Suprapubic skin (tissue), 4 donors: ENCODE results near the gene ZDHHC3. TPM values are rescaled to one million over a fixed set of nuclear protein-coding genes. Genes with fewer than 3 reads are reported as not detected.
"Not testable (repeated sequence)": the region's sequence is repeated elsewhere in the genome, so short reads cannot be mapped to it uniquely, and the experiment has no call there.

Experiments
- DNase-seq, 2 donors: peaks; one replicate each; pipeline ENCODE4 v3.0.0-alpha.2; 2019; ENCODE audit warnings: low spot score in 2 of 2
- H3K27ac ChIP-seq: fragments of 200-600 bp; sonication (generic); one replicate; pipeline ENCODE4 v1.5.1; 2019
- H3K27me3 ChIP-seq: fragments of 200-600 bp; sonication (generic); one replicate; pipeline ENCODE4 v1.5.1; 2019
- H3K36me3 ChIP-seq: fragments of 200-600 bp; sonication (generic); one replicate; pipeline ENCODE4 v1.5.1; 2019
- H3K4me1 ChIP-seq: fragments of 200-600 bp; sonication (generic); one replicate; pipeline ENCODE4 v1.5.1; 2019
- H3K4me3 ChIP-seq: fragments of 200-600 bp; sonication (generic); one replicate; pipeline ENCODE4 v1.5.1; 2019; ENCODE audit warnings: mild to moderate bottlenecking
- H3K9me3 ChIP-seq: fragments of 200-600 bp; sonication (generic); one replicate; pipeline ENCODE4 v1.5.1; 2019
- CTCF ChIP-seq, 2 donors: fragments of 200-600 bp in 1 of 2; fragments of 450-650 bp in 1 of 2; sonication (generic) in 1 of 2; IDR thresholded peaks; one replicate each; pipeline ENCODE4 v1.5.1; 2016 to 2019; ENCODE audit warnings: antibody characterized with exemption in 2 of 2, mild to moderate bottlenecking in 1 of 2, moderate library complexity in 1 of 2
- EP300 ChIP-seq: sonication (generic); formaldehyde crosslinking; IDR thresholded peaks from one replicate; pipeline ENCODE4 v1.6.1; 2017; ENCODE audit warnings: antibody characterized with exemption
- POLR2A ChIP-seq, 2 donors: fragments of 450-650 bp; IDR thresholded peaks; one replicate each; pipeline ENCODE4 v1.6.1; 2017; ENCODE audit warnings: antibody characterized with exemption in 2 of 2, mild to moderate bottlenecking in 2 of 2, moderate library complexity in 2 of 2
- POLR2AphosphoS5 ChIP-seq, 3 donors: sonication (generic); formaldehyde crosslinking; IDR thresholded peaks; one replicate each; pipeline ENCODE4 v1.6.1; 2017; ENCODE audit warnings: antibody characterized with exemption in 3 of 3
- WGBS: methylation state at CpG from one replicate; pipeline ENCODE4 v1.1.5; 2018; 5-methylcytosine and 5-hydroxymethylcytosine counted together
- total RNA-seq, 4 donors: library from RNA; depleted of rRNA; stranded (reverse); fragments of >200 nt; gene quantifications; one replicate each; pipeline ENCODE4 v1.1.0, GENCODE V29; 2016

Gene ZDHHC3
- total RNA-seq, 4 donors from 2014 or later = 143 to 311 (median 175) TPM

GRCh38 chr3:44954304-44954703 lies 21.7 kb downstream of the ZDHHC3 start:
- Histone ChIP-seq H3K36me3 (peaks cover 15% of the 10 kb centered on the region), H3K4me1 (peaks cover 25% of the 10 kb centered on the region), H3K27ac (no peak overlapping the region), H3K9me3 (no peaks in the 10 kb centered on the region), H3K4me3 (no peak overlapping the region), H3K27me3 (no peaks in the 10 kb centered on the region)
- TF ChIP-seq CTCF (IDR thresholded peaks at IDR 0.05) (no peak), POLR2AphosphoS5 (IDR thresholded peaks at IDR 0.05) (no peak), POLR2A (IDR thresholded peaks at IDR 0.05) (no peak), EP300 (no peak)
- DNase-seq = no peak
- WGBS = 85% methylated on average over 5 of the region's 5 CpGs

GRCh38 chr3:44952689-44953088 lies 23.3 kb downstream of the ZDHHC3 start:
- TF ChIP-seq POLR2A (IDR thresholded peaks at IDR 0.05) (no peak), EP300 (no peak), CTCF (IDR thresholded peaks at IDR 0.05) (no peak), POLR2AphosphoS5 (IDR thresholded peaks at IDR 0.05) (no peak)
- Histone ChIP-seq H3K9me3 (no peaks in the 10 kb centered on the region), H3K36me3 (peaks cover 6% of the 10 kb centered on the region), H3K4me1 (peaks cover 15% of the 10 kb centered on the region), H3K4me3 (no peak overlapping the region), H3K27me3 (no peaks in the 10 kb centered on the region), H3K27ac (no peak overlapping the region)
- WGBS = 64% methylated on average over 3 of the region's 3 CpGs
- no peak for DNase-seq

GRCh38 chr3:44950275-44950734 lies 25.7 kb downstream of the ZDHHC3 start:
- Histone ChIP-seq H3K4me1 (peaks cover 11% of the 10 kb centered on the region), H3K4me3 (no peak overlapping the region), H3K36me3 (peaks cover 7% of the 10 kb centered on the region), H3K9me3 (no peaks in the 10 kb centered on the region), H3K27me3 (no peaks in the 10 kb centered on the region), H3K27ac (no peak overlapping the region)
- TF ChIP-seq POLR2AphosphoS5 (IDR thresholded peaks at IDR 0.05) (no peak), EP300 (no peak), CTCF (IDR thresholded peaks at IDR 0.05) (no peak), POLR2A (IDR thresholded peaks at IDR 0.05) (no peak)
- no peak for DNase-seq
- WGBS = 80% methylated on average over 2 of the region's 2 CpGs

GRCh38 chr3:44949770-44950169 lies 26.2 kb downstream of the ZDHHC3 start:
- not testable (repeated sequence) for H3K27me3 ChIP-seq, DNase-seq, H3K27ac ChIP-seq, H3K4me3 ChIP-seq, H3K9me3 ChIP-seq
- 99% methylated on average over 4 of the region's 4 CpGs for WGBS
- Histone ChIP-seq H3K36me3 (peaks cover 12% of the 10 kb centered on the region), H3K4me1 (peaks cover 11% of the 10 kb centered on the region)

- Histone ChIP-seq H3K36me3 (peaks cover 23% of the 10 kb centered on the region), H3K9me3 (no peaks in the 10 kb centered on the region), H3K4me1 (peaks cover 4% of the 10 kb centered on the region), H3K4me3 (no peak overlapping the region), H3K27me3 (no peaks in the 10 kb centered on the region), H3K27ac (no peak overlapping the region)
- 94% methylated on average over 3 of the region's 3 CpGs for WGBS
- DNase-seq = no peak
- TF ChIP-seq POLR2AphosphoS5 (IDR thresholded peaks at IDR 0.05) (no peak), EP300 (no peak), POLR2A (IDR thresholded peaks at IDR 0.05) (no peak), CTCF (IDR thresholded peaks at IDR 0.05) (no peak)
These were observed 27.7 kb downstream of the ZDHHC3 start for GRCh38 chr3:44948239-44948638.
